NK-92 treated with Interleukin-12 subunit alpha and Interleukin-12 subunit beta, amount 100 ng/mL, for 24 hours (cell line): ENCODE results near the gene ATP11A.
"Not testable (repeated sequence)": the region's sequence is repeated elsewhere in the genome, so short reads cannot be mapped to it uniquely, and the experiment has no call there.

ENCODE experiments used
- DNase-seq: peaks from one replicate; lab custom pipeline; 2025; lab: John Stamatoyannopoulos, UW

The ATP11A gene

DNA sequence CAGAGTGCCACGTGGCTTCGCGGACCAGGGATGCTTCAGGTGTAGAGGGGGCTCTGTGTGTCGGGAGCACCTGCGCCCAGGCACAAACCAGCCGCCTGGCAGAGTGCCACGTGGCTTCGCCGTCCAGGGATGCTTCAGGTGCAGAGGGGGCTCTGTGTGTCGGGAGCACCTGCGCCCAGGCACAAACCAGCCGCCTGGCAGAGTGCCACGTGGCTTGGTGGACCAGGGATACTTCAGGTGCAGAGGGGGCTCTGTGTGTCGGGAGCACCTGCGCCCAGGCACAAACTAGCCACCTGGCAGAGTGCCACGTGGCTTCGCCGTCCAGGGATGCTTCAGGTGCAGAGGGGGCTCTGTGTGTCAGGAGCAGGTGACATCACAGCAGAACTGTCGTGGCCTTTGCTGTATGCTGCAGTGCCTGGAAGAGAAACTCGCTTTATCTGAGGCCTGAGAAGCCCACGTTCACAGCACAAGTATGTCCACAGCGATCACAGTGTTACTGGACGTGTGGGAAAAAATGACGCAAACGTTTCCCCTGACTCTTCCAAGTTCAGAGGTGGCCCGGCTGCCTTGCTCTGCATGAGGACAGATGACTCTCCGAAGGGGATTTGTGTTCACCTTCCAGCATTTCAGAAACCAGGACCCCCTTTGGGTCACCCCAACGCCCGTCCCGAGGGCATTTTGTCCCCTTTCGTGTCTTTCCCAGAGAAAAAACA lies 151.6 kb downstream of the ATP11A start:
- not testable (repeated sequence) for DNase-seq

DNA sequence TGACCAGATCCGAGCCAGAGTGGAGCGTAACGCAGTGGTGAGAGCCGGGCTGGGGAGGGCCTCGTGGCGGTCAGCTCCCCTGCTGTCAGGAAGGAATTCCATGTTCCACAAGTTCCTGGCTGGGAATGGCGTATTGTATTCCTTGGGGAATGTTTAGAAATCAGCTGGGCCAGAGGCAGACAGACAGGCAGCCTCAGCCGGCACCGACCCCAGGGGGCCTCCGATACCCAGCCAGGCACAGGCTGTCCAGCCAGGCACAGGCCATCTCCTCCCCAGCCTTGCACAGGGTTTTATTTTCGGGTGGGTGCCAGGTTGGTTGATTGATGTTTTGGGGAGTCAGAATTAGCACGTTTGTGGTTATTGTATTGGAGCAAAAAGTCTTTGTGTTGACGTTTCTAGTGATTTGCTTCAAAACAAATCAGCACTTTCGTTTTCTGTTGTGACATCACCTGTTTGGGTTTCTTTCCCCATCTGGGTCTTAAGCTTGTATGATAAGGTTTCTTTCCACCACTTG lies 152.6 kb downstream of the ATP11A start:
- no peak for DNase-seq

DNA sequence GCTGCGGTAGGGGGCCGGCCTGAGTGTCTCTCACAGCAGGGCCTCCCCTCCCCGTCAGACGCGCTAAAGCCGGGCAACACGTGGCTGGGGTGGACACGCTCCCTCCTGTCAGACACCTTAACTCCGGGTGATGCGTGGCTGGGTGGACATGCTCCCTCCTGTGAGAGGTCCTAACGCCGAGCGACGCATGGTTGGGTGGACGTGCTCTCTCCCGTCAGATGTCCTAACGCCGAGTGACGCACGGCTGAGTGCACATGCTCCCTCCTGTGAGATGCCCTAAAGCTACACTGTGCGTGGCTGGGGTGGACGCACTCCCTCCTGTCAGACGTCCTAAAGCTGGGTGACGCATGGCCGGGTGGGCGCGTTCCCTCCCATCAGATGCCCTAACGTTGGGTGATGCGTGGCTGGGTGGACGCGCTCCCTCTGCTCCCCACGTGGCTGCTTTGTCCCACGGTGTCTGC lies 153.1 kb downstream of the ATP11A start:
- no peak for DNase-seq

DNA sequence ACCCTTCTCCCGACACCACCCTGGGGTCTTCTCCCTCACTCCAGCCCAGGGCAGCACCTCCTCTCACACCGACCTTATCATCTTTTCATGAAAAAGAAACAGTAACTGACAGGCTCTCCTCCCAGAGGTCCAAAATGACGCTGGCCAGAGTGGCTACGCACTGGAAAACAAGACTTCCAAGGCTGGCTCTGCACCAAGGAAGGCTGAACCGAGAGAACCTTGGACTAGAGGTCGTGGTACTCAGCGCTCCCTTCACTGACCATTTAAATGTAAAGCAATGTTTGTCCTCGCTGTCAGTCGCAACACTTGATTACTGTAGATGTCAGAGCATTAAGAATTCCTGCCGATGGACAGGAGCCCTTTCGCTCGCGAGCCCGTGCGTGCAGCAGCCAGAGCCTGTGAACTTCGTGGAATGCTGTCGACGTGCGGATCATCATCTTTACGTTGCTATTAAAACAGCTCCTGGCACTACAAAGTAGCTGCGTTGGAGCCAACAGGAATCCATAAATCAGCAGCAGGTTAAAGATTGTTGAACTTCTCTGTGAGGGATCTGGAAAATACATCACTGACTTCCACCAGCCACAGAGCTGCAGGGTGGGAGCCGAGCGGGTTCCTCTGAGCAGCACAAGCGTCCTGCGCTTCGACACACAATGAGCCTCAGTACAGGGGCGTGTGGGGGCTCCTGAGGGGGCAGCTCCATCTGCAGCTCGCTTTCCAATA lies 153.7 kb downstream of the ATP11A start:
- no peak for DNase-seq

DNA sequence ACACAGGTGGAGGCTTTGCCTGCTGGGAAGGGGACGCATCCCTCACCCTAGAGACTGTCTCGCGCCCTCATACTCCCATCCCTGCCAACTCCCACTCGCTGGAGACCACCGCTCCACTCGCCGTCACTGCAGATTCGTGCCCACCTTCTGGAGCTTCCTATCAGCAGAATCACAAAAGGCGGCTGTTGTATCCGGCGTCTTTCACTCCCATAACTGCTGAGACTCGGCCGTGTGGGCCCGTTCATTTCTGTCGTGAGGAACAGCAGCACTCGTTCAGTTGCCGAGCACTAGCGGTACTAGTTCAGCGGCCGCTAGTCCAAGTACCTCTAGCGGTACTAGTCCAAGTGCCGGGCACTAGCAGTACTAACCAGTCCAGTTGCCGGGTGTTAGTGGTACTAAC lies 154.6 kb downstream of the ATP11A start:
- DNase-seq = no peak

DNA sequence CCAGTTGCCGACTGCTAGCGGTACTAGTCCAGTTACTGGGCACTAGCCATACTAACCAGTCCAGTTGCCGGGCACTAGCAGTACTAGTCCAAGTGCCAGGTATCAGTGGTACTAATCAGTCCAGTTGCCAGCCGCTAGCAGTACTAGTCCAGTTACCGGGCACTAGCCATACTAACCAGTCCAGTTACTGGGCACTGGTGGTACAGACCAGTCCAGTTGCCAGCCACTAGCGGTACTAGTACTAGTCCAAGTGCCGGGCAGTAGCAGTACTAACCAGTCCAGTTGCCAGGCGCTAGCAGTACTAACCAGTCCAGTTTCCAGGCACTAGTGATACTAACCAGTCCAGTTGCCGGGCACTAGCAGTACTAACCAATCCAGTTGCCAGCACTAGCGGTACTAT lies 155.0 kb downstream of the ATP11A start:
- DNase-seq = no peak

DNA sequence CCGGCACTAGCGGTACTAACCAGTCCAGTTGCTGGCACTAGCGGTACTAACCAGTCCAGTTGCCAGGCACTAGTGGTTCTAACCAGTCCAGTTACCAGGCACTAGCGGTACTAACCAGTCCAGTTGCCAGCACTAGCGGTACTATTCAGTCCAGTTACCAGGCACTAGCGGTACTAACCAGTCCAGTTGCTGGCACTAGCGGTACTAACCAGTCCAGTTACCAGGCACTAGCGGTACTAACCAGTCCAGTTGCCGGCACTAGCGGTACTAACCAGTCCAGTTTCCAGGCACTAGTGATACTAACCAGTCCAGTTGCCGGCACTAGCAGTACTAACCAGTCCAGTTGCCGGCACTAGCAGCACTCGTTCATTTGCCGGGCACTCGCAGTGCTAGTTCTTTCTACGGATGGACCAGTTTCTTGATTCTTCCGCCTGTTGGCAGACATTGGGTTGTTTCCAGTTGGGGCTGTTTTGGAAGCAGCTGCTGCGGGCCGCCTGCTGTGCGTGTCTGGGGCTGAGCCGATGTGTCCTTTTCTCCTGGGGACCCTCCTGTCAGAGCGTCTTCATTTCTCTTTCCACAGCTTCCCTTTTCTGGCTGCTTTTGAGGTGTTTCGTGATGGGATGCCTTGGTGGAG lies 155.8 kb downstream of the ATP11A start:
- DNase-seq = no peak

DNA sequence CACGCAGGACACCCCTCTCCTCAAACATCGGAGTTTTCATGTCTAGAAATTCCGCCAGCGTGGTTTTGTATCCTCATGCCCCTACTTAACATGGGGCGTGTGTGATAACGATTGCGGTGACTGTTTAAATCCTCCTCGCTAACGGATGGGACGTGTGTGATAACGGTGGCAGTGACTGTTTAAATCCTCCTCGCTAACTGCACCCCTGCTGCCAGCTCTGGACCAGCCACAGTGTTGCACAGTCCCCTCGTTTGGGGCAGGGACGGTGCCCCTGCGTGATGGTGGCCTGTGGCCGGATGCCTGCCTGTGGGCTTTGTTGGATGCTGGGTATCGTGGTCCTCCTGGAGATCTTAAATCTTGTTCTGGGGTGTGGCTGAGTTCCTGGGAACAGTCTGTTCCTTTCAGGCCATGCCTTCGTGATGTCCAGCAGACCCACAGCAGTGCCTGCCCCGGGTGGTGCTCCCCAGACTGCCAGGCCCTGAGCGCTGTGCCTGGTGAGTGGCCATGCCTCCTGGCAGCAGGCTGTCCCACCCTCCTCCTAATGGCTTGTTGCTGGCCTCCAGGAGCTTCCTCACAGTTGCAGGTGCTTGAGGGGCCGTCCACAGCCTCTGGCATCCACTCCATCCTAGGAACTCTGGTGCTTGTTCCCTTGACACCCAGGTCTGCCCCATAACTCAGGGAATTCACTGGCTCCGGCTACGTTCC lies 156.7 kb downstream of the ATP11A start:
- no peak for DNase-seq

DNA sequence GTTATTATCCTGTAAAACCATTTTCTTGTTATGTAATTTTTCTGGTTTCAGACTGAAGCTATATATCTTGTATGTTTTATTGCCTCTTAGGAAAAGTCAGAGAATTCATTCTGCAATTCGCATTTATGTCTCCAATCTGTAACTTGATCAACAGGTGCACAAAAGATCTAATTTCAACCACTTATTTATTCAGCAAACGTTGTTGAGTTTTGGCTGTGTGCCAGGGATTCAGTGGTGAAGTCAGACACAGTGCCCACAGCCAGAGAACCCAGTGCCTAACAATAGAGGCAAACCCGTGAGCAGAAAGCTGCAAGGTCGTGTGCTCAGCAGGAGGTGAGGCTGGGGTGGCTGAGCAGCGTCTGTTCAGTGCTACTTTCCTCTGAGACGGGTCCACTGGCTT lies 159.7 kb downstream of the ATP11A start:
- no peak for DNase-seq

DNA sequence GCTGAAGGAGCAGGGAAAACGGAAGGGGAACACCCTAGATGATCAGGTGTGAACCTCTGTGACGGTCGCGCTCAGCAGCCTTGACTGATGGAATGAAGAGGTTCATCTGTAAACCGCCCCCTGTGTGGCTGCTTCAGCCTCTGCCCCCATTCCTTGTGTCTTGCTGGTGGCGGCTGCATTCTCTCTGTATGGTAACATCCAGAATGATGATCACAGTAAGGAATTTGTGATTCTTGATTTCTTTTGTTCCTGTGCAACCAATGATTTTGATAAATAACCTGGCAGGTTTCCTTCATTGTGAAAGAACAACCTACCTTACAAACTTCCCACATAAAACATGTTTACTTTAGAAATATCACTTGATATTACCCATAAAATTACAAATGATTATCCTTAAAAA lies 160.4 kb downstream of the ATP11A start:
- no peak for DNase-seq

DNA sequence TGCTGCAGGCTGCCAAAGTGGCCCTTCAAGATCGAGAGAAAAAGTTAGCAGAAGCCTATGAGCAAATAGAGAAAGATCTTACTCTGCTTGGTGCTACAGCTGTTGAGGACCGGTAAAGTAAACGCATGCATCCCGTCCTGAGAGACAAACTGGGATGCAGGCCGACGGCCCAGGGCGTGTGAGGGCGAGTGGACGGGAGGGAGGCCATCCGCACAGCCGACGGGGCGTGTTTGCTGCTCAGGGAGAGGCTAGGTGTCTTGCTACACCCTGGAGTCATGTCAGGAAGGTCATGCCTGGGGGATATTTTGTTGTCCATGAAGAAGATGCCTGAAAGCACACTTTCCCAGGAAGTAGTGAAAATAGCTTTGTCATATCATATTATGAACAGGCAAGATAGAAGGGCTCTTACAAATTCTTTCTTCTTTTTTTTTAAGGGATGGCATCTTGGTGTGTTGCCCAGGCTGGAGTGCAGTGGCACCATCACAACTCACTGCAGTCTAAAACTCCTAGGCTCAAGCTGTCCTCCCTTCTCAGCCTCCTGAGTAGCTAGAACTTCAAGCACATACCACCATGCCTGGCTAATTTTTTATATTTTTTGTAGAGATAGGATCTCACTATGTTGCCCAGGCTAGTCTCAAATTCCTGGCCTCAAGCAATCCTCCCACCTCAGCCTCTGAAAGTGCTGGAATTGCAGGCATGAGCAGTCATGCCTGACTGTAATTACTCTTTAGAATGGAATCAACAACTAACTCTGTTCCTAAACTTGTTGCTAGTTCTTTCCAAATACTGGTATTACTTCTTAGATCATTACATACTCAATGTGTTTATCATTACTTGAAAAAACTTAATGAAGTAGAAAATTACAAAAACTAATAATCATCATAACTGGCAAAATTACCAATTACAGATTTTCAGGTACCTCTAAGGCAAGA lies 161.5 kb downstream of the ATP11A start:
- DNase-seq = no peak

DNA sequence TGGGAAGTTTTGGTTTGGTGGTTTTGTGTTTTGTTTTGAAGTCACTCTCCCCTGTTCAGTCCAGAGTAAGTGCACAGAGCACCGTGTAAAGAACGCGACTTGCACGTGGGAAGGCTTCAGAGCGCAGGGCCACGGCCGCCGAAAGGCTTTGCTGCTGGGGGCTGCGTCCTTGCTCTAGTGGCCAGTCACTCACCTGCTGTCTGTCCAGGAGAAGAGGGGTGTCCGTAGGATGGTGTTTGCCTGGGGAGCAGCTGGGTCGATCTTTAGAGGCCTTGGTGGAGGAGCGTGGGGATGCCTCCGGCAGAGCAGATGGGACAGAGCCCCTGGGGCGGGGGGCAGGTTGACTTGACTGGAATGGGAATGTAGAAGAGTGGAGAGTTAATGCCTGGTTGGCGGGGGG lies 162.6 kb downstream of the ATP11A start:
- no peak for DNase-seq

DNA sequence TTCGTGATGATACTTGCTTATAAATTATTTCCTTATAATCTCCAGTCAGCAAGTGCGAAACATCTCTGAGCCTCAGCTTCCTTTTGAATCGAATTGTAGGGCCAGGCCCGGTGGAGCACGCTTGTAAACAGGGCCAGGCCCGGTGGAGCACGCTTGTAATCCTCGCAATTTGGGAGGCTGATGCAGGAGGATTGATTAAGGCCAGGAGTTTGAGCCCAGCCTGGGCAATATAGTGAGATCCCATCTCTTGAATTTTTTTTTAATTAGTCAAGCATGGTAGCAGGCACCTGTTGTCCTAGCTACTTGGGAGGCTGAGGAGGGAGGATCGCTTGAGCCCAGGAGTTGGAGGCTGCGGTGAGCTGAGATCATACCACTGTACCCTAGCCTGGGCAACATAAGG lies 163.0 kb downstream of the ATP11A start:
- no peak for DNase-seq

DNA sequence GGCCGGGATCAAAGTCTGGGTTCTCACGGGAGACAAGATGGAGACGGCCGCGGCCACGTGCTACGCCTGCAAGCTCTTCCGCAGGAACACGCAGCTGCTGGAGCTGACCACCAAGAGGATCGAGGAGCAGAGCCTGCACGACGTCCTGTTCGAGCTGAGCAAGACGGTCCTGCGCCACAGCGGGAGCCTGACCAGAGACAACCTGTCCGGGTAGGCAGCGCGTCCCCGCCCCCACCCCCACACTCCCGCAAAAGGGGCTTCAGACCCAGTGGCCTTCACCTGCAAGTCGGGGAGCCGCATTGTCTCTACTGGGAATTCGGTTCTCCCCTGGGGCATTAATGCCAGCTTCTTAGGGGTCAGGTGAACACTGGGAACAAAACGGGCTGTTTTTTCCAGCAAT lies 164.5 kb downstream of the ATP11A start:
- no peak for DNase-seq

DNA sequence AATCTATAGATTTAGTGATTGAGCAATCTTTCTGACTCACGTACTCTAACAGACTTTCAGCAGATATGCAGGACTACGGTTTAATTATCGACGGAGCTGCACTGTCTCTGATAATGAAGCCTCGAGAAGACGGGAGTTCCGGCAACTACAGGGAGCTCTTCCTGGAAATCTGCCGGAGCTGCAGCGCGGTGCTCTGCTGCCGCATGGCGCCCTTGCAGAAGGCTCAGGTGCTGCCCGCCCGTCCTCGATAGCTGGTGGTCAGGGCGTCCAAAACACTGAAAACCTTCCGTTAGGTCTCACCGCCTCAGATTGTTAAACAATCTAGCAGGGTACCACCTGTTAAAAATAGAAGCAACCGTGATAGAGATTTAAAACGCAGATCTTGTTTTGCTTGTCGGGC lies 166.0 kb downstream of the ATP11A start:
- no peak for DNase-seq

DNA sequence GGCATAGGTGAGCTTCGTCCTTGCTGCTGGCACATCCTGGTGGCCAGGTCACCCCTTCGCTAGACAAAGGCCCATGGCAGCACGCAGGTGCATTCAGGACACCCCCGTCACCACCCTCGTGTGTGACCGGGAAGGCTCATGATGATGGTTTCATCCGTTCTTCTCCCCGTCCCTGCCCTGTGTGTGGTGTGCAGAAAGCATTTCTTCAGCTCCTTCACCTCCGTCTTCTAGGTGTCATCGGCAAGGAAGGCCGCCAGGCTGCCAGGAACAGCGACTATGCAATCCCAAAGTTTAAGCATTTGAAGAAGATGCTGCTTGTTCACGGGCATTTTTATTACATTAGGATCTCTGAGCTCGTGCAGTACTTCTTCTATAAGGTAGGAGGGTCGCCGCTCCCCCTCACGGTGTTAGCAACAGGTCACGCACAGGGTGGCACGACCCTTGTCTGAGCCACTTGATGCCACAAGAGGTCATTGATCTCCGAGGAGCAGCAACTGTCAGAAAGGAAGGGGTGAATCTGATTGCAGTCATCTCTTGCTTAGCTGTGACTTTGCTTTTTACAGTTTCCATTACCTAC lies 168.2 kb downstream of the ATP11A start:
- DNase-seq = no peak

DNA sequence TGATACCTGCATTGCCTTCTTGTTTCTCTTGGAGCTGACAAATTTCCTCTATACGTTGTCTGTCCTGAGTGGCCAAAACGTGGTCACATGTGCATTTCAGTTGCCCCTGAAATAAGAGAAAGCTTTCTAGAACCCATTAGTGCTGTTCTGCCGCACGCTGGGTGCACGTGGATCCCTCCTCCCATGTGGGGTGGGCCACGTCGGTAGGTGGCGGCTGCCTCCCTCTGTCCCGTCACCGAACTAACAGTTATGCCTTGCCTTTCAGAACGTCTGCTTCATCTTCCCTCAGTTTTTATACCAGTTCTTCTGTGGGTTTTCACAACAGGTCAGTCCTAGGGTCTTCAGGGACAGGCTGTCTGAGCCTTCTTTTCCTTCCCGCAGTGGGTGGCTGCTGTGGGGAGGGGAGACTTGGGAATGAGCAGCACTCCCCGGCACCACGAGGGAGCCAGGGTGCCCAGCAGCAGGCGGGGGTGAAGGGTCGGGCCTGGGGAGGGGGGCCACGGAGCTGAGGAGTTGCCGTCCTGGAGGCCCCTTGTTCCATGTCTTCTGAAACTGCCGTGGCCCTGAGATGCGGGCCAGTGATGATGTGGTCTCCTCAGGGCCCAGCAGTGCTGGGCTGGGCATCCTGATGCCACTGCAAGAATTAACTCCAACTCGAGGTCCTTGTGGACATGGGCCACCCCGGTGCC lies 169.4 kb downstream of the ATP11A start:
- no peak for DNase-seq

DNA sequence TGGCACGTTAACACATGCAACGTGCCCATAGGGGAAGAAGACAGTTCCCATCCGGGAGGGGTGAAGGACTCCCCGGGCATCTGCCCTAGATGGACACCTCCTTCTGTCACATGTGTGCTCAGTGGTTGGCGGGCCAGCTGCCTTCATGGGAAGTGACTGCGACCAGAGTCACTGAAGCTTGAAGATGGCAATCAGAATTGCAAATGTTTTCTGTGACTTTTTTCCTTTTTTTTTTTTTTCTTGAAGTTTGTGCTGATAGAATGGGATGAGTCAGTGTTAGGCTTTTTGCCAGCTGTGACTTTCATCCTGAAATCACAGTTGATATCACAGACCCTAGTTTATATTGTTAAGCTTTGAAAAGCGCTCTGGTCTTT lies 170.0 kb downstream of the ATP11A start:
- no peak for DNase-seq

DNA sequence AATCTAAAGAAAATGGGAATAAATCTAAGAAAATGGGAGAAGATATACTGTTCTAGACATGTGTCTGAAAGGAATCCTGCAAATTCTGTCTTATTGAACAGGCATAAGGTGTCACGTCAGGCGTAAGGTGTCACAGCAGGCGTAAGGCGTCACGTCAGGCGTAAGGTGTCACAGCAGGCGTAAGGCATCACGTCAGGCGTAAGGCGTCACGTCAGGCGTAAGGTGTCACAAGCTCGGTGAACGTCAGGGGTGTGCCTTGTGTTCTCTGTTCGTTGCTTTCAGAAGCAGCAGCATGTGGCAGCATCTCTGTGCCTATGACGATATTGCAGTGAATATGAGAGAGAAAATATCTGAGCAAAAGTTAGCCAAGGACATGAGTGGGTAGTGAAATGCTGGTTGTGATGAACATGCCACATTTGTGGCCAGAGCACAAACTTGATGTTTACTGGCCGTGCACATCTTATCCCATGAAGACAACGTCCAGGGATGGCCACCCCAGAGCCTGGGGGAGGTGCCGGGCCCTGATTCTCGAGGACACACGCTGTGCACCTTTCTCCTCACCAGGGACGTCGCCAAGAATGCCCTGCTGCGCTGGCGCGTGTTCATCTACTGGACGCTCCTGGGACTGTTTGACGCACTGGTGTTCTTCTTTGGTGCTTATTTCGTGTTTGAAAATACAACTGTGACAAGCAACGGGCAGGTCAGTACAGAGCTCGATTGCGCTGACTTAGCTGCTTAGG lies 172.2 kb downstream of the ATP11A start:
- DNase-seq = no peak

DNA sequence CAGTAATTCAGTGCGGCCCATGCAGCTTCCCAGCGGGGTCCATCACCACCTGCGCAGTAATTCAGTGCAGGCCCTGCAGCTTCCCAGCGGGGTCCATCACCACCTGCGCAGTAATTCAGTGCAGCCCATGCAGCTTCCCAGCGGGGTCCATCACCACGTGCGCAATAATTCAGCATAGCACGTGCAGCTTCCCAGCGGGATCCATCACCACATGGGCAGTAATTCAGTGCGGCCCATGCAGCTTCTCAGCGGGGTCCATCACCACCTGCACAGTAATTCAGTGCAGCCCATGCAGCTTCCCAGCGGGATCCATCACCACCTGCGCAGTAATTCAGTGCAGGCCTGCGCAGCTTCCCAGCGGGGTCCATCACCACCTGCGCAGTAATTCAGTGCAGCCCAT lies 173.5 kb downstream of the ATP11A start:
- not testable (repeated sequence) for DNase-seq
